ENCODE measurements around the gene ALDH1A1.

ALDH1A1 gene

GRCh38 chr9:72855890-72856523 is 96.8 kb downstream of the ALDH1A1 start:
- DNase-seq (ENCODE audit: low spot score), result no peak

GRCh38 chr9:72855321-72855720 is 97.5 kb downstream of the ALDH1A1 start:
- no peak for DNase-seq (ENCODE audit: low spot score)

Data from hematopoietic multipotent progenitor cell treated with erythropoietin and hydrocortisone succinate and interleukin-3 and kit ligand, for 17 days (in vitro differentiated cells).